Epithelial cell of proximal tubule (primary cell): ENCODE measurements around the gene ALDOB. TPM values are rescaled to one million over a fixed set of nuclear protein-coding genes. Genes with fewer than 3 reads are reported as not detected.

Experiments
- DNase-seq: peaks from one replicate; pipeline ENCODE4 v3.0.0-alpha.2; 2011; ENCODE audit warnings: low read depth
- H3K4me3 ChIP-seq: 2 replicates; pipeline ENCODE4 v1.5.1; 2011; ENCODE audit warnings: low read depth, mild to moderate bottlenecking, low read length
- total RNA-seq: library from RNA; depleted of rRNA; stranded (reverse); fragments of >200 nt; gene quantifications from 2 replicates; pipeline ENCODE4 v1.2.3, GENCODE V29; 2015
- TF ChIP-seq, protein P1 (sequence below): conservative IDR thresholded peaks from 2 replicates; pipeline ENCODE4 v1.5.1; 2012; ENCODE audit warnings: low read depth, mild to moderate bottlenecking, low read length

Gene ALDOB
- total RNA-seq, 1 donor from 2014 or later, result not detected

GRCh38 chr9:101371813-101372212, 63.8 kb downstream of the ALDOB start:
- H3K4me3 ChIP-seq, result no peak overlapping the region
- DNase-seq, result no peak
- TF ChIP-seq, protein P1, sequence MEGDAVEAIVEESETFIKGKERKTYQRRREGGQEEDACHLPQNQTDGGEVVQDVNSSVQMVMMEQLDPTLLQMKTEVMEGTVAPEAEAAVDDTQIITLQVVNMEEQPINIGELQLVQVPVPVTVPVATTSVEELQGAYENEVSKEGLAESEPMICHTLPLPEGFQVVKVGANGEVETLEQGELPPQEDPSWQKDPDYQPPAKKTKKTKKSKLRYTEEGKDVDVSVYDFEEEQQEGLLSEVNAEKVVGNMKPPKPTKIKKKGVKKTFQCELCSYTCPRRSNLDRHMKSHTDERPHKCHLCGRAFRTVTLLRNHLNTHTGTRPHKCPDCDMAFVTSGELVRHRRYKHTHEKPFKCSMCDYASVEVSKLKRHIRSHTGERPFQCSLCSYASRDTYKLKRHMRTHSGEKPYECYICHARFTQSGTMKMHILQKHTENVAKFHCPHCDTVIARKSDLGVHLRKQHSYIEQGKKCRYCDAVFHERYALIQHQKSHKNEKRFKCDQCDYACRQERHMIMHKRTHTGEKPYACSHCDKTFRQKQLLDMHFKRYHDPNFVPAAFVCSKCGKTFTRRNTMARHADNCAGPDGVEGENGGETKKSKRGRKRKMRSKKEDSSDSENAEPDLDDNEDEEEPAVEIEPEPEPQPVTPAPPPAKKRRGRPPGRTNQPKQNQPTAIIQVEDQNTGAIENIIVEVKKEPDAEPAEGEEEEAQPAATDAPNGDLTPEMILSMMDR, result no peak

Other genes with a start within 250 kb of the ALDOB start
- 0.07 TPM in 1 of 2 replicates, not detected in the other for gene BAAT, start 50.8 kb downstream of the ALDOB start, total RNA-seq
- 10.2 and 15.5 TPM in 2 replicates for gene MRPL50, start 37.2 kb downstream of the ALDOB start, total RNA-seq
- 6.0 and 8.2 TPM in 2 replicates for gene ZNF189, start 36.9 kb downstream of the ALDOB start, total RNA-seq
- gene RNF20, start 98.1 kb upstream of the ALDOB start, total RNA-seq, result 17.3 and 23.1 TPM in 2 replicates
- not detected in 2 replicates for gene PPP3R2, start 159.2 kb upstream of the ALDOB start, total RNA-seq